ENCODE data around the gene FRY.

Gene FRY

DNA sequence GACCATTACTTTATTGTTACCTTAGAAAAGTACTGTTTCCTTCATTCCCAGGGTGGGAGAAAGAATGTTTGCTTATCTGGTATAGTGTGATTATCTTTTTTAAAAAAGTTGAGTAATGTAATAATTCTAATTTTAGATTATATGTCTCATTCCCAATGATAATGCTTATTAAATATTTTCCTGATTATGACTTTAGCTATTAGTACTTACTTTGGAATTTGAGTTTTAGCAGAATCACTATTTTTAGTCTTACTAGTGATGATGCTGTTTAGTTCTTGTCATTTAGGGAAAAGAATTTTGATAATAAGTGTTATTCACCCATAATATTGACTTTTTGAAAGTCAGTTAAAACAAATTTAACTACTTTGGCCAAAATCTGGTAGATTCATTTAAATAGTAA lies 95.2 kb downstream of the FRY start:
- Histone ChIP-seq H3K27me3 (ENCODE audit: control insufficient read depth, insufficient read depth, low read length) (no peaks in the 10 kb centered on the region), H3K4me3 (ENCODE audit: low read length) (no peak overlapping the region), H3K9ac (ENCODE audit: low read length) (no peak overlapping the region), H3K36me3 (ENCODE audit: control insufficient read depth, insufficient read depth, low read length) (no peaks in the 10 kb centered on the region), H3K27ac (ENCODE audit: low read depth, low read length) (no peak overlapping the region), H3K4me1 (ENCODE audit: control insufficient read depth, insufficient read depth, low read length) (no peaks in the 10 kb centered on the region)

DNA sequence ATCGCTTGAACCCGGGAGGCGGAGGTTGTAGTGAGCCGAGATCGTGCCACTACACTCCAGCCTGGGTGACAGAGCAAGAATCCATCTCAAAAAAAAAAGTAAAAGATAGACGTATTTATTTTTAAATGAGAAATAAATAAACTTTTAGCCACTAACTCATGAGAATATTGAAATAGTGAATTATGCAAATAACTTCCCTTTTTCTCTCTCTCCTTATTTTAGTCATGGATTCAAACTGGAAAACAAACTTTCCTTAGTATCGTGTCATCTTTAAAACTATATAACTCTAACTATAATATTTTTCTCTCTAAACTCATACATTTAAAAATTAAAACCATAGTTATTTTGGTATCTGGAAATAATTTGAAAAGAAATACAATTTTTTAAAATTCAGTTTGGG lies 96.1 kb downstream of the FRY start:
- Histone ChIP-seq H3K9ac (ENCODE audit: low read length) (no peak overlapping the region), H3K4me3 (ENCODE audit: low read length) (no peak overlapping the region), H3K27ac (ENCODE audit: low read depth, low read length) (no peak overlapping the region)

DNA sequence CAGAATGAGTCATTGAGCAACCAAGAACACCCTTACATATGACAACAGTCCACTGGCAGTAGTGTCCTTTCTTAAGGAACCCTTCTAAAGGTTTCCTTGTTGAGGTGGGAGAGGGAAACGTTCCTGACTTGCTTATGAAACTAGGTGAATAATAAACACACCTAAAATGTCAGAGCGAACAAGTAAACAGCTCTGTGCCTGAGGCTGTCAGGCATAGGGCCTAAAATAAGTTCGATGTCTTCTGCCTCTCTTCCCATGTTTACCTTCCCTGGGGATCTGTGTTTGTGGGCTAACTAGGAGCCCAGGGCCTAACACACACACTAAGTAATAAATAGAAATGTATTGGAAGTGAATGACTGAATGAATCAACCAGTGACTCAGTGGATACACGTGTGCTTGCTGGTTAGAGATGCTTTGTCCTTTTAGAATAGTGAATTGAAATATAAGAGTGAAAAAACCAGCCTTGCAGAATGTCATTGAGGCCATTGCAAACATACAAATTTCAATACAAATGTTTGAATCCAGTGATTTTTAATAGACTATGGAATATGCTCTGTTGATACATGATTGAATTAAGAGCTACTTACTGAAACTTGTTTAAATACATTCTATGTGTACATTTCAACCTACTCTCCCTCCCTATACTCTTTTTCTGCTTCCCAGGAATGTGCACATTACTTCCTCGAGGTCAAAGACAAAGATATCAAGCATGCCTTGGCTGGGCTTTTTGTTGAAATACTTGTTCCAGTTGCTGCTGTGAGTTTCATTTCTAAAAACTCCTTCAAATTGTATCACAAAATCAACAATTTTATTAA lies 102.9 kb downstream of the FRY start:
- Histone ChIP-seq H3K36me3 (ENCODE audit: control insufficient read depth, insufficient read depth, low read length) (no peaks in the 10 kb centered on the region), H3K27me3 (ENCODE audit: control insufficient read depth, insufficient read depth, low read length) (no peaks in the 10 kb centered on the region), H3K4me1 (ENCODE audit: control insufficient read depth, insufficient read depth, low read length) (no peaks in the 10 kb centered on the region), H3K27ac (ENCODE audit: low read depth, low read length) (peak overlapping the region; percentile 2), H3K9ac (ENCODE audit: low read length) (no peak overlapping the region), H3K4me3 (ENCODE audit: low read length) (no peak overlapping the region)

More for the DNA sequence above, 96.1 kb downstream of the FRY start:
- H3K4me1 ChIP-seq (ENCODE audit: control insufficient read depth, insufficient read depth, low read length) = no peaks in the 10 kb centered on the region
- no peaks in the 10 kb centered on the region for H3K27me3 ChIP-seq (ENCODE audit: control insufficient read depth, insufficient read depth, low read length)
- no peaks in the 10 kb centered on the region for H3K36me3 ChIP-seq (ENCODE audit: control insufficient read depth, insufficient read depth, low read length)

DNA sequence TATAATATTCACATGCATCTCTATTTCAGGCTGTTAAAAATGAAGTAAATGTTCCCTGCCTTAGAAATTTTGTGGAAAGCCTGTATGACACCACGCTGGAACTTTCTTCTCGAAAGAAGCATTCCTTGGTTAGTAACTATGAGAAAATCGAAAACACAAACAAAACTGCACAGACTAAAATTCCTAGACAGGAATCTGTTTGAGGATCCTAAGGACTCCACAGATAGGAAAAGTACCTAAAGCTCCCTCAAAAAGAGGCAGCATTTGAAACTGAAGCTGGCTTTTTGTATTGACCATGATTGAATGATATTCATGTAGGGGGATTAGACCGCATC lies 103.4 kb downstream of the FRY start:
- H3K4me1 ChIP-seq (ENCODE audit: control insufficient read depth, insufficient read depth, low read length) = no peaks in the 10 kb centered on the region
- no peak overlapping the region for H3K9ac ChIP-seq (ENCODE audit: low read length)
- no peak overlapping the region for H3K27ac ChIP-seq (ENCODE audit: low read depth, low read length)
- no peaks in the 10 kb centered on the region for H3K27me3 ChIP-seq (ENCODE audit: control insufficient read depth, insufficient read depth, low read length)
- H3K4me3 ChIP-seq (ENCODE audit: low read length) = no peak overlapping the region
- no peaks in the 10 kb centered on the region for H3K36me3 ChIP-seq (ENCODE audit: control insufficient read depth, insufficient read depth, low read length)

DNA sequence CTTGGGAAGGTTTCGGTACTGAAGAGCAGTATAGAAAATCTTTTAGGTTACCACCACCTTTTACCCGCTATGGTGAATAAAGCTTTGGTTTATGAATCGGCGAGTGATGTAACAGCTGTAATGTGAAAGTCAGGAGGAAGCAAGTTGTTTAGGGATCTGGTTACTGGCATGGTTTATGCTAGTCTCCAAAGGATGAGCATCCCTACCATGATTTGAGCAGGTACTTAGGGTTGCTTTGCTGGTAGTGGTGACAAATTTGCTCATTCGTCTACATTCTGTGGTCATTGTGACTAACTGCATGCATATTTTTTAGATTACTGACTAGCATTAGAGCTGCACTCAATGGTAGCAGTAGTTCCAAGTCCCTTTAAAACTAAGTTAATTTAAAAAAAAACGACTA lies 104.1 kb downstream of the FRY start:
- Histone ChIP-seq H3K27ac (ENCODE audit: low read depth, low read length) (no peak overlapping the region), H3K4me1 (ENCODE audit: control insufficient read depth, insufficient read depth, low read length) (no peaks in the 10 kb centered on the region), H3K9ac (ENCODE audit: low read length) (no peak overlapping the region), H3K27me3 (ENCODE audit: control insufficient read depth, insufficient read depth, low read length) (no peaks in the 10 kb centered on the region), H3K4me3 (ENCODE audit: low read length) (no peak overlapping the region), H3K36me3 (ENCODE audit: control insufficient read depth, insufficient read depth, low read length) (no peaks in the 10 kb centered on the region)

DNA sequence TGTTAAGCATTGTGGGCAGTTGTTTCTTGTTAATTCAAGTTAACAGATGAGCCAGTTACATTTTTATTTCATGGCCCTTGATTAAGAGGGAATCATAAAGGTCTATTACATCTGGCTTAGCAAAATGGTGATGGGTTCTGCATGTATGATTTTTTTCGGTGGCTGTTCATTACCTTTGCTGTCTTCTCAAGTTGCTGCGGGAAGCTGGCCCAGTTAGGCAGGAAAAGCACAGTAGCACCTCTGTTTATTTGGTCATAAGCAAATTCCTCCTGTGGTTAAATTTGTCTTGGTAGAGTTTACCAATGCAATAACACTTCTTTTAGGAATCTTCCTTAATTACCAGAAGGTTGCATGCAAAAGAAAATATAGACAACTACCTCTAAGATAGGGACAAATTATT lies 104.5 kb downstream of the FRY start:
- no peaks in the 10 kb centered on the region for H3K36me3 ChIP-seq (ENCODE audit: control insufficient read depth, insufficient read depth, low read length)
- no peak overlapping the region for H3K9ac ChIP-seq (ENCODE audit: low read length)
- H3K4me1 ChIP-seq (ENCODE audit: control insufficient read depth, insufficient read depth, low read length) = no peaks in the 10 kb centered on the region
- no peak overlapping the region for H3K27ac ChIP-seq (ENCODE audit: low read depth, low read length)
- H3K4me3 ChIP-seq (ENCODE audit: low read length) = no peak overlapping the region
- no peaks in the 10 kb centered on the region for H3K27me3 ChIP-seq (ENCODE audit: control insufficient read depth, insufficient read depth, low read length)

DNA sequence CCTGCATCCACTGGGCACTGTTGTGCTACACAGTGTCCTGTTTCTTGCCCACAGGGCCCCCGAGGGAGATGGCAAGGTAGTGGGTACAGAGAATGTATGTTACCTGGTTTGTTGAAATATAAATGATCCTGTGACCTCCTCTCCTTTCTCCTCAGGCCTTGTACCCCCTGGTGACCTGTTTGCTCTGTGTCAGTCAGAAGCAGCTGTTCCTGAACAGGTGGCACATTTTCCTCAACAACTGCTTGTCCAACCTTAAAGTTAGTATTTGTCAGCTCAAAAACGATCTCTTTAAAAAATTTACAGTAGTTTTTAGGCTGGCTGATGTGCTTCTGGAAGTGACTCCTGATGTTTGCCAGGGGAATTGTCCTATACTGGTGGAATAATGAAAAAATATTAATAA lies 105.1 kb downstream of the FRY start:
- H3K4me3 ChIP-seq (ENCODE audit: low read length) = no peak overlapping the region
- no peaks in the 10 kb centered on the region for H3K27me3 ChIP-seq (ENCODE audit: control insufficient read depth, insufficient read depth, low read length)
- no peak overlapping the region for H3K9ac ChIP-seq (ENCODE audit: low read length)
- no peak overlapping the region for H3K27ac ChIP-seq (ENCODE audit: low read depth, low read length)
- no peaks in the 10 kb centered on the region for H3K36me3 ChIP-seq (ENCODE audit: control insufficient read depth, insufficient read depth, low read length)
- H3K4me1 ChIP-seq (ENCODE audit: control insufficient read depth, insufficient read depth, low read length) = no peaks in the 10 kb centered on the region

DNA sequence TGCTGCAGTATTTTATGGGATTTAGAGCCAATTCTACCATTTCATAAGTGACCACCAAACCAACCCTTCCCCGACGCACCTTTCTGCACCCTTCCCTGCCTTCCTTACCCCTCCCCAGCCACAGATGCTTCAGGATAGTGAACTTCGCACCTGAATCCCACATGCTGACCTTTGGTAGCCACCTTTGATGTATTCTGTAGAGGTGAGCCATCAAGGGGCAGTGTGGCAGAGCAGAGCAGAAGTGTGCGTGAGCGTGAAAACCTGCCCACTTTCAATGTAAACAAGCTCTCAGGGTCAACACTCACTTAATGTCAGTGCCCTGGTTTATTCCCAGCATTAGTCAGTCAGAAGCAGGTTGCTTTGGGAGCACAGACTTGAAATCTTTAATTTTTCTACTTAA lies 107.7 kb downstream of the FRY start:
- H3K27me3 ChIP-seq (ENCODE audit: control insufficient read depth, insufficient read depth, low read length) = no peaks in the 10 kb centered on the region
- no peaks in the 10 kb centered on the region for H3K4me1 ChIP-seq (ENCODE audit: control insufficient read depth, insufficient read depth, low read length)
- H3K9ac ChIP-seq (ENCODE audit: low read length) = no peak overlapping the region
- H3K4me3 ChIP-seq (ENCODE audit: low read length) = no peak overlapping the region
- H3K27ac ChIP-seq (ENCODE audit: low read depth, low read length) = no peak overlapping the region
- H3K36me3 ChIP-seq (ENCODE audit: control insufficient read depth, insufficient read depth, low read length) = no peaks in the 10 kb centered on the region

DNA sequence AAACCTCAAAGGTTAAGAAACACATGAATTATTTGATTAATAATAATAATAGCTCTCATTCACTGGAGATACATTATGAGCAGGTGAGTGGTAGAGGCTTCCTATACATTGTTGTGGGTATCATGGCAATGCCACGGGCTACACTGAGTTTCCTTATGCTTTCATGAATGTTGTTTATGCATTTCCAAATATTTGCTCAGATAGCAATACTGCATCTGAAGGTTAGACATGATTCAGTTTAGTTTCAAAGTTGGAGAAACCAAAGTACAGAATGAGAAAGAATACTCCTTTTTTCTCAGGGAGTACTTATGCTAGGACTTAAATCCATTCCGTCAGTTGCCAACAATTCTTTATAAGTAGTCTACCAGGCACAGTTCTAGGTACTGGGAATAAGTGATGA lies 108.5 kb downstream of the FRY start:
- no peak overlapping the region for H3K27ac ChIP-seq (ENCODE audit: low read depth, low read length)
- H3K4me3 ChIP-seq (ENCODE audit: low read length) = no peak overlapping the region
- H3K36me3 ChIP-seq (ENCODE audit: control insufficient read depth, insufficient read depth, low read length) = no peaks in the 10 kb centered on the region
- no peaks in the 10 kb centered on the region for H3K4me1 ChIP-seq (ENCODE audit: control insufficient read depth, insufficient read depth, low read length)
- no peaks in the 10 kb centered on the region for H3K27me3 ChIP-seq (ENCODE audit: control insufficient read depth, insufficient read depth, low read length)
- H3K9ac ChIP-seq (ENCODE audit: low read length) = no peak overlapping the region

DNA sequence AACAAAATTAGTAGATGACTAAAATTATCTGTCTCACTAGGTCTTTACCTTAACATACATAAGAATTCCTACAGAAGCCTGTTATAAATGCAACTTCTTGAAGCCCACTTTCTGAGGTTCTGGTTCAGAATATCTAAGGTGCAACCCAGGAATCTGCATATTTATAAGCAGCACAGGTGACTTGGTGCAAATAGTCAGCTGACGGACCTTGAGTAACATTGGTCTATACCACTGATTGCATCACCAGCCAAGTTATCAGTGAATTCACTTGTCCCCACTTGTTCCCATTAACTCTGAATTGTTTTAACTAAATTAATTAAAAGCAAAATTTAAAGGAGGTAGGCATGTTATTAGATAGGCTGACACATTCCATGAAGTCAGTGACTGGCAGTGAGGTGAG lies 109.9 kb downstream of the FRY start:
- Histone ChIP-seq H3K4me1 (ENCODE audit: control insufficient read depth, insufficient read depth, low read length) (no peaks in the 10 kb centered on the region), H3K9ac (ENCODE audit: low read length) (no peak overlapping the region), H3K36me3 (ENCODE audit: control insufficient read depth, insufficient read depth, low read length) (no peaks in the 10 kb centered on the region), H3K27ac (ENCODE audit: low read depth, low read length) (no peak overlapping the region), H3K27me3 (ENCODE audit: control insufficient read depth, insufficient read depth, low read length) (no peaks in the 10 kb centered on the region), H3K4me3 (ENCODE audit: low read length) (no peak overlapping the region)

DNA sequence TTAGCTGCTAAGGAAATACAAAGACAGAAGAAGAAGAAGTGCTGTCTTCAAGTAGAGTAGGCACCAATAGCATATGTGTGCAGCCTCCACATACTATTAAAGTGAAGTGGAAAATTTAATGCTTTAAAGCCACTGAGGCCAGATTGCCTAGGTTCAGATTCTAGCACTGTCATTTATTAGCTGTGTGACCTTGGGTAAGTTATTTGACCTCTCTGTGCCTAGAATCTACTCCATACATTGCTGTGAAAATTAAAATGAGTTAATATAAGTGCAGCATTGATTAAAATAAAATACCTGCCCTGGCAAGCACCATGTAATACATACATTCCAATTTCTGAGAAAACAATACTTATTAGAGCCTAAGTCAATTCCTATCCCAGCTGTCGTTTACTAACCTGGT lies 110.5 kb downstream of the FRY start:
- Histone ChIP-seq H3K27ac (ENCODE audit: low read depth, low read length) (no peak overlapping the region), H3K36me3 (ENCODE audit: control insufficient read depth, insufficient read depth, low read length) (no peaks in the 10 kb centered on the region), H3K9ac (ENCODE audit: low read length) (no peak overlapping the region), H3K27me3 (ENCODE audit: control insufficient read depth, insufficient read depth, low read length) (no peaks in the 10 kb centered on the region), H3K4me3 (ENCODE audit: low read length) (no peak overlapping the region), H3K4me1 (ENCODE audit: control insufficient read depth, insufficient read depth, low read length) (no peaks in the 10 kb centered on the region)

DNA sequence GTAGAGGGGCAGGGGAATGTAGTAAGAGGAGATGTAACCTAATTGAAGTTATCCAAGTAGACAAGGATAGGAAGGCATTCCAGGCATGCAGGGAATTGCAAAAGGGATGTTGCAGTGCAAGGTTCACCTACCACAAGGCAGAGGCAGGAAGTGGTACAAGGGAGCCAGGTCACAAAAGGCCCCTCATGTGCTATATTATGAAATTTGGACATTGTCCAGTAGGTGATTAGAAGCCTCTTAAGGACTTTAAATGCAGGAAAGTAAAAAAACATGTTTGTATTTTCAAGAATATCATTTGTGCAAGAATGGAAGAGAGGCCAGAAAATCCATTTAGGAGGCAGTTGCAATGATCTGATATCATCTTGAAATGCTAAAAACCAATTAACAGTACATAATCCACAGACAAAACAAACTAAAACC lies 111.4 kb downstream of the FRY start:
- H3K4me3 ChIP-seq (ENCODE audit: low read length) = no peak overlapping the region
- H3K36me3 ChIP-seq (ENCODE audit: control insufficient read depth, insufficient read depth, low read length) = no peaks in the 10 kb centered on the region
- H3K4me1 ChIP-seq (ENCODE audit: control insufficient read depth, insufficient read depth, low read length) = no peaks in the 10 kb centered on the region
- H3K27ac ChIP-seq (ENCODE audit: low read depth, low read length) = no peak overlapping the region
- no peak overlapping the region for H3K9ac ChIP-seq (ENCODE audit: low read length)
- H3K27me3 ChIP-seq (ENCODE audit: control insufficient read depth, insufficient read depth, low read length) = no peaks in the 10 kb centered on the region

DNA sequence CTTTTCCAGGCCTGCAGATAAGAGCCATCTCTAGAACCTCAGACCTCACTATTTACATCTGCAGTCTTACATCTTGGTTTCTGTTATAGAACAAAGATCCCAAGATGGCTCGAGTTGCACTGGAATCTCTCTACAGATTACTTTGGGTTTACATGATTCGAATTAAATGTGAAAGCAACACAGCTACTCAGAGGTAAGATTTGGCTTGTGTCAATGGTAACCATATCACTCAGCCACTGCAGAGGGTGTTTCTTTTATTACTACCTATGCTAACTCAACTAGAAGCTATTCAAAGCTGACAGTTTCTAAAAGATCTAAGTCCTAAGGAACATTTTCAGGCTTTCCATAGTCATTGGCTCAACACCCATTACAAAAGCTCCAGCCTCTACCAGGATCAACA lies 115.6 kb downstream of the FRY start:
- Histone ChIP-seq H3K27ac (ENCODE audit: low read depth, low read length) (no peak overlapping the region), H3K9ac (ENCODE audit: low read length) (no peak overlapping the region), H3K27me3 (ENCODE audit: control insufficient read depth, insufficient read depth, low read length) (no peaks in the 10 kb centered on the region), H3K36me3 (ENCODE audit: control insufficient read depth, insufficient read depth, low read length) (no peaks in the 10 kb centered on the region), H3K4me3 (ENCODE audit: low read length) (no peak overlapping the region), H3K4me1 (ENCODE audit: control insufficient read depth, insufficient read depth, low read length) (peaks cover 15% of the 10 kb centered on the region)

All from rectal smooth muscle tissue (tissue), 1 donor.